Mucosa of rectum (tissue), 2 donors: ENCODE data around the gene TMED10.
A peak's percentile ranks its signal among the peaks of the same experiment; 100 is the strongest.

Experiments used
- H3K27ac ChIP-seq, 2 donors: one replicate each; pipeline ENCODE4 v1.7.0; 2013; ENCODE audit warnings: inconsistent platforms in 2 of 2, low read depth in 2 of 2, low read length in 2 of 2
- H3K27me3 ChIP-seq, 2 donors: one replicate each; pipeline ENCODE4 v1.7.0; 2013; ENCODE audit warnings: low read length in 2 of 2; ENCODE audit not compliant: control insufficient read depth in 2 of 2, insufficient read depth in 2 of 2
- H3K36me3 ChIP-seq, 2 donors: one replicate each; pipeline ENCODE4 v1.7.0; 2013; ENCODE audit warnings: low read length in 2 of 2; ENCODE audit not compliant: control insufficient read depth in 2 of 2, insufficient read depth in 2 of 2
- H3K4me1 ChIP-seq, 2 donors: one replicate each; pipeline ENCODE4 v1.7.0; 2013; ENCODE audit warnings: low read length in 2 of 2, mild to moderate bottlenecking in 1 of 2; ENCODE audit not compliant: control insufficient read depth in 2 of 2, insufficient read depth in 2 of 2
- H3K4me3 ChIP-seq, 2 donors: one replicate each; pipeline ENCODE4 v1.7.0; 2013; ENCODE audit warnings: low read length in 2 of 2
- H3K9ac ChIP-seq, 2 donors: one replicate each; pipeline ENCODE4 v1.7.0; 2013; ENCODE audit warnings: low read length in 2 of 2, low read depth in 1 of 2, mild to moderate bottlenecking in 1 of 2
- H3K9me3 ChIP-seq, 2 donors: one replicate each; pipeline ENCODE4 v1.7.0; 2013; ENCODE audit warnings: low read length in 2 of 2; ENCODE audit not compliant: control insufficient read depth in 2 of 2
- donor health status: healthy.
- donor health status: Normal muscosa, but diverticular disease.

Gene TMED10

GRCh38 chr14:75176142-75176820 is at the start of gene TMED10:
TSS of gene TMED10 (minus strand) at chr14:75176612. CDS start at chr14:75176579, 33 bp downstream.
- H3K27me3 ChIP-seq, result no peaks in the 10 kb centered on the region
- H3K9me3 ChIP-seq, result no peaks in the 10 kb centered on the region
- H3K9ac ChIP-seq, result peak within 1 kb of the TSS; percentile 97 to 98
- H3K27ac ChIP-seq, result peak within 1 kb of the TSS; percentile 95 to 99
- H3K4me3 ChIP-seq, result peak within 1 kb of the TSS; percentile 93 to 96
- H3K36me3 ChIP-seq, result no peaks in the 10 kb centered on the region
- peaks cover 6 to 8% of the 10 kb centered on the region in 2 donors for H3K4me1 ChIP-seq

DNA sequence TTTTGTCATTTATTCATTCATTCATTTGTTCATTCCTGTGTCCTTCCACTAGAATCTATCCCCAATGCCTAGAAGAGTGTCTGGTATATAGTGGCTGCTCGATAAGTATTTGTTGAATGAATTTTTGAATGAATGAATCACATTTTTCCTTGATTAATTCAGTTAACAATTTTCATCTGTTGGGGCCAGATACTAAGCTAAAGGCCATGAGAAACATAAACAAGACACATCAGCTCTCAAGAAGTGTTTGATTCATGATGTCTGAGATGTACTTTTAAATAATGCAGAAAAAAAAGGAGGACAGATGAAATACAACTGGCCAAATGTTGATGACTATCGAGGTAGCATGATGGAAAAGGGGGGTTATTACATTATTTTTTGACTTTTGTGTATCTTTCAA is 48.1 kb upstream of the TMED10 start:
- H3K9me3 ChIP-seq, result no peaks in the 10 kb centered on the region
- no peak overlapping the region for H3K27ac ChIP-seq
- peaks cover 9 to 28% of the 10 kb centered on the region in 2 donors for H3K4me1 ChIP-seq
- H3K36me3 ChIP-seq, result no peaks in the 10 kb centered on the region
- no peaks in the 10 kb centered on the region for H3K27me3 ChIP-seq
- H3K4me3 ChIP-seq, result no peak overlapping the region
- no peak overlapping the region for H3K9ac ChIP-seq

GRCh38 chr14:75223664-75224154 is 47.3 kb upstream of the TMED10 start:
- Histone ChIP-seq H3K36me3 (no peaks in the 10 kb centered on the region), H3K4me3 (no peak overlapping the region), H3K9me3 (no peaks in the 10 kb centered on the region), H3K4me1 (peaks cover under 1 to 19% of the 10 kb centered on the region in 2 donors), H3K9ac (no peak overlapping the region), H3K27ac (no peak overlapping the region), H3K27me3 (no peaks in the 10 kb centered on the region)

GRCh38 chr14:75222208-75222701 is 45.8 kb upstream of the TMED10 start:
- Histone ChIP-seq H3K4me3 (no peak overlapping the region), H3K9me3 (no peaks in the 10 kb centered on the region), H3K9ac (no peak overlapping the region), H3K36me3 (no peaks in the 10 kb centered on the region), H3K4me1 (peaks cover 0 to 16% of the 10 kb centered on the region in 2 donors), H3K27me3 (no peaks in the 10 kb centered on the region), H3K27ac (no peak overlapping the region)

DNA sequence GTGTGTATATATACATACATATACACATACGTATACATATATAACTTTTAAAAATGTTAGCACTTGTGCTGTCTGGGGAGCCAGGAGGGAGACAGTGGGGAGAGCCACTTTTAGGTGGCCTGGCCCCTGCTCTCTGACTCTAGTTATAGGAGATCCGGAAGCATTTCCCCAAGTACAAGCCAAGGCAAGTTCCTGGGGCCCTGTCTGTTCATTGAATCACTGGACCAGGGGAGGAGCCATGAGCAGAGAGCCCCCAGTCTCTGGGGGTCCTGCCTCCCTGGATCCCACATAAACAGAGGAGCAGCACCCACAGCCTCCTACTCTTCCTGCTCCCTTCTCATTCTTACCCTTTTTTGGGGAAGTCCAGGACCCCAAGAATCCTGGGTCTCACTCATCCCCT is 45.4 kb upstream of the TMED10 start:
- Histone ChIP-seq H3K9ac (peak overlapping the region in 1 of 2 donors; percentile 14), H3K9me3 (no peaks in the 10 kb centered on the region), H3K36me3 (no peaks in the 10 kb centered on the region), H3K4me1 (peaks cover 0 to 12% of the 10 kb centered on the region in 2 donors), H3K27ac (no peak overlapping the region), H3K27me3 (no peaks in the 10 kb centered on the region), H3K4me3 (no peak overlapping the region)

DNA sequence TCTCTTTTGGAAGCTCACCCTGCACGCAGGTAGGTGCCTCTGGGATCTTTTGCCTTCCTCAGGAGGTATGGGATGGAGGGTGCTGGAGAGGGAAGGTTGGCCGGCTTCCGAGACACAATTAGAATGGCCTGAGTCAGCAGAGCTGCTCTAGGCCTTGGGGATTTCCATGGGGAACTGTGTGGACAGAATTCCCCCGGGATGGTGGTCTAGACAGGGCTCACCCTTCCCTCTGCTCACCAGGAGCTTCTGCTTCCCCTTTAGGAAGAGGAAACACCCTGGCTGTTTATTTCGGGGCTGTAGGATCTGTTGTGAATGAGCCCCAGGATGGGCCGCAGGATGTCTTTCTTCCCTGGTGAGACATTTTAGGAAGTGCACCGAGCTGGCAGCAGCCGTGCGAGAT is 43.7 kb upstream of the TMED10 start:
- Histone ChIP-seq H3K27ac (no peak overlapping the region), H3K4me1 (peaks cover 0 to 7% of the 10 kb centered on the region in 2 donors), H3K36me3 (no peaks in the 10 kb centered on the region), H3K9ac (no peak overlapping the region), H3K27me3 (no peaks in the 10 kb centered on the region), H3K4me3 (no peak overlapping the region), H3K9me3 (no peaks in the 10 kb centered on the region)

GRCh38 chr14:75217508-75218206 is 41.2 kb upstream of the TMED10 start:
- H3K36me3 ChIP-seq, result no peaks in the 10 kb centered on the region
- no peaks in the 10 kb centered on the region for H3K27me3 ChIP-seq
- no peaks in the 10 kb centered on the region for H3K9me3 ChIP-seq
- H3K27ac ChIP-seq, result no peak overlapping the region
- H3K9ac ChIP-seq, result no peak overlapping the region
- H3K4me3 ChIP-seq, result no peak overlapping the region
- no peaks in the 10 kb centered on the region for H3K4me1 ChIP-seq

DNA sequence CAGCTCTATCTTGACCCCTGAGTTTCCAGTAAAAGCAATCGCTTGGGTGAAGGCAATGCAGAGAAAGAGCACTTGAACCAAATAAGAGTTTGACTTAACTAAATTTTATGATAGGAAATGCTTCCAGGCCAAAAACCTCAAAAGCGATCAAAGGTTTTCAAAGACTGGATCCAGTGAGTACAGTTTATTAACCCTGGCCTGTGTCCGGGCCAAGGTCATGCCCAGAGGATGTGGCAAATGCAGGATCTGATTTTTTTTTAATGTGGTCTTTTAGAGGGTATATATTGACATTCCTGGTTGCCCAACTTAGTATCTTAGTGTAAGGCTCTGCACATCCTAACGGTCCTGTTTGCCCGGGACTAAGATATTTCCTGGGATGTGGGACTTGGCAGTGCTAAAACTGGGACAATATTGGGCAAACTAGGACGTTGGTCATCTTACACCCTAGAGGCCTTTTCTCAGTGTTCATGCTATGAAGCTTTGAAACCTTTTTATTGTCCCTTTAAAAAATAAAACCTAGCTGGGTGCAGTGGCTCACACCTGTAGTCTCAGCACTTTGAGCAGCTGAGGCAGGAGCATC is 40.1 kb upstream of the TMED10 start:
- H3K27ac ChIP-seq, result no peak overlapping the region
- H3K4me1 ChIP-seq, result no peaks in the 10 kb centered on the region
- H3K27me3 ChIP-seq, result no peaks in the 10 kb centered on the region
- no peak overlapping the region for H3K4me3 ChIP-seq
- H3K9me3 ChIP-seq, result no peaks in the 10 kb centered on the region
- no peaks in the 10 kb centered on the region for H3K36me3 ChIP-seq
- no peak overlapping the region for H3K9ac ChIP-seq

- Histone ChIP-seq H3K27ac (no peak overlapping the region), H3K9ac (no peak overlapping the region), H3K4me1 (no peaks in the 10 kb centered on the region), H3K9me3 (no peaks in the 10 kb centered on the region), H3K27me3 (no peaks in the 10 kb centered on the region), H3K4me3 (no peak overlapping the region), H3K36me3 (no peaks in the 10 kb centered on the region)
These were observed 39.1 kb upstream of the TMED10 start for GRCh38 chr14:75215520-75215919.

- no peak overlapping the region for H3K27ac ChIP-seq
- no peaks in the 10 kb centered on the region for H3K4me1 ChIP-seq
- no peaks in the 10 kb centered on the region for H3K36me3 ChIP-seq
- H3K27me3 ChIP-seq, result no peaks in the 10 kb centered on the region
- H3K4me3 ChIP-seq, result no peak overlapping the region
- no peak overlapping the region for H3K9ac ChIP-seq
- no peaks in the 10 kb centered on the region for H3K9me3 ChIP-seq
These were observed 38.1 kb upstream of the TMED10 start for GRCh38 chr14:75214558-75214957.
